Nephron progenitor cell (in vitro differentiated cells): ENCODE data around the gene BARX1.

ENCODE experiments used
- DNase-seq: peaks from one replicate; pipeline ENCODE4 v3.0.0; 2021
- H3K27ac Mint-ChIP-seq: 2 replicates; pipeline ENCODE4 v1.8.0; 2021; ENCODE audit warnings: mild to moderate bottlenecking, moderate library complexity, mixed read lengths
- H3K27me3 Mint-ChIP-seq: 2 replicates; pipeline ENCODE4 v1.8.0; 2021; ENCODE audit warnings: mild to moderate bottlenecking, low read depth, mixed read lengths; ENCODE audit not compliant: poor library complexity
- H3K36me3 Mint-ChIP-seq: 2 replicates; pipeline ENCODE4 v1.8.0; 2021; ENCODE audit warnings: low read depth, mixed read lengths
- H3K4me1 Mint-ChIP-seq: 2 replicates; pipeline ENCODE4 v1.8.0; 2021; ENCODE audit warnings: mixed read lengths
- H3K4me3 Mint-ChIP-seq: 2 replicates; pipeline ENCODE4 v1.8.0; 2021; ENCODE audit warnings: mild to moderate bottlenecking, moderate library complexity, mixed read lengths
- H3K9me3 Mint-ChIP-seq: 2 replicates; pipeline ENCODE4 v1.8.0; 2021; ENCODE audit warnings: mild to moderate bottlenecking, moderate library complexity, mixed read lengths
- TF ChIP-seq, protein P1 (sequence below): fragments of 200-600 bp; sonication (generic); IDR thresholded peaks from 2 replicates; pipeline ENCODE4 v1.5.0; 2021; ENCODE audit warnings: antibody characterized with exemption

BARX1 gene

DNA sequence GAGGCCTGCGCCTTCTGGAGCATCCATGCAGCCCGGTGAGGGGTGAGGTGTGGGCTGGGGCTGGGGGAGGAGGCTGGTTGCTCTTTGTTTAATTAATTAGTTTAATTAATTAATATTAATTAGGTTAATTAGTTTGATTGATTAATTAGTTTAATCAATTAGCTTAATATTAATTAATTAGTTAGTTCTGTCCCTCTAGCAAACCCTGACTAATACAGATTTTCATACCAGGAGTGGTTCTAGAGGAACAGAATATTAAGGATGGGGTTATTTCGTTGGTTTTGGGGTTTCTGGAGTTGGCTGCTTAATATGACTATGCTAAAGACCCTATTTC lies 14.1 kb upstream of the BARX1 start:
- H3K27ac Mint-ChIP-seq, result no peak overlapping the region
- H3K4me1 Mint-ChIP-seq, result peaks cover 4% of the 10 kb centered on the region
- peaks cover 49% of the 10 kb centered on the region for H3K27me3 Mint-ChIP-seq
- H3K36me3 Mint-ChIP-seq, result no peaks in the 10 kb centered on the region
- TF ChIP-seq, protein P1, sequence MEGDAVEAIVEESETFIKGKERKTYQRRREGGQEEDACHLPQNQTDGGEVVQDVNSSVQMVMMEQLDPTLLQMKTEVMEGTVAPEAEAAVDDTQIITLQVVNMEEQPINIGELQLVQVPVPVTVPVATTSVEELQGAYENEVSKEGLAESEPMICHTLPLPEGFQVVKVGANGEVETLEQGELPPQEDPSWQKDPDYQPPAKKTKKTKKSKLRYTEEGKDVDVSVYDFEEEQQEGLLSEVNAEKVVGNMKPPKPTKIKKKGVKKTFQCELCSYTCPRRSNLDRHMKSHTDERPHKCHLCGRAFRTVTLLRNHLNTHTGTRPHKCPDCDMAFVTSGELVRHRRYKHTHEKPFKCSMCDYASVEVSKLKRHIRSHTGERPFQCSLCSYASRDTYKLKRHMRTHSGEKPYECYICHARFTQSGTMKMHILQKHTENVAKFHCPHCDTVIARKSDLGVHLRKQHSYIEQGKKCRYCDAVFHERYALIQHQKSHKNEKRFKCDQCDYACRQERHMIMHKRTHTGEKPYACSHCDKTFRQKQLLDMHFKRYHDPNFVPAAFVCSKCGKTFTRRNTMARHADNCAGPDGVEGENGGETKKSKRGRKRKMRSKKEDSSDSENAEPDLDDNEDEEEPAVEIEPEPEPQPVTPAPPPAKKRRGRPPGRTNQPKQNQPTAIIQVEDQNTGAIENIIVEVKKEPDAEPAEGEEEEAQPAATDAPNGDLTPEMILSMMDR, result no peak
- no peak for DNase-seq
- no peak overlapping the region for H3K4me3 Mint-ChIP-seq
- H3K9me3 Mint-ChIP-seq, result peaks cover 31% of the 10 kb centered on the region

DNA sequence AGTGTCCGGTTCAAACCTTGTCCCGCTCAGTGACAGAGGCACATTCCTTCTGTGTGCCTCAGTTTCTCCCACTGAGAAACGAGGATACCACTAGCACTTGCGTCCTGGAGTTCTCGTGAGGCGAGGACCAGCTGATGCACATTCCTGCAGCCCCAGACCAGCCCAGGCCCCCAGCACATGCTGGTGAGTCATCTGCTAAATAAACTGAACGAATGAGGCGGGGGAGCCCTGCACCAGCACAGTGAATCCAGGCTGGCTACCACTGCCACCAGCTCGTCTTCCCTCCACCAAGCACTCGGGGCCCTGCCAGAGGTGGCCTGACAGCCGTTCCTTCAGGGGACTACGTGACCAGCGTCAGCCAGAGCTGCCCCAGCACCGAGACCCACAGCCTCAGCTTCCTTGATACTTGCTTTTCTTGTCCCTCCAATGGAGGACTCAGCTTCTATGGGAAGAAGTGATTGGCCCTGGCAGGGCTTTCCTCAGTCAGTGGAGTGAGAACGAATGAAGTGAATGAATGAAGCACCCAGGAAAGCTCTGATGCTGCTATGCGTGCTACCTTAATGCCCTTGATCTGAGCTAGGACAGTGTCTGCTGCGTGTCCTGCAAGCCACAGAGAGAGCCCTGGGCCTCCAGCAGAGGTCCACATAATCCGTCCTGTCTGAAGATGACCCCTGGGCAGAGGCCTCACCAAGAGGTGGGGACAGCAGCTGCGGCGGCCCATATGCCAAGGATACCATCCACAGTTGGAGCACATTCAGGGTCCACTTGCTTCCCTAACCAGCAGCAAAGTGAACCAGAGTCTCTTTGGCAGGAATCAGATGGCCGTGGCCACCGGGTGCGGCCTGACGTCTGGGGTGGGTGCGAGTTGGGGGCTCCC lies 13.5 kb upstream of the BARX1 start:
- H3K4me3 Mint-ChIP-seq, result no peak overlapping the region

DNA sequence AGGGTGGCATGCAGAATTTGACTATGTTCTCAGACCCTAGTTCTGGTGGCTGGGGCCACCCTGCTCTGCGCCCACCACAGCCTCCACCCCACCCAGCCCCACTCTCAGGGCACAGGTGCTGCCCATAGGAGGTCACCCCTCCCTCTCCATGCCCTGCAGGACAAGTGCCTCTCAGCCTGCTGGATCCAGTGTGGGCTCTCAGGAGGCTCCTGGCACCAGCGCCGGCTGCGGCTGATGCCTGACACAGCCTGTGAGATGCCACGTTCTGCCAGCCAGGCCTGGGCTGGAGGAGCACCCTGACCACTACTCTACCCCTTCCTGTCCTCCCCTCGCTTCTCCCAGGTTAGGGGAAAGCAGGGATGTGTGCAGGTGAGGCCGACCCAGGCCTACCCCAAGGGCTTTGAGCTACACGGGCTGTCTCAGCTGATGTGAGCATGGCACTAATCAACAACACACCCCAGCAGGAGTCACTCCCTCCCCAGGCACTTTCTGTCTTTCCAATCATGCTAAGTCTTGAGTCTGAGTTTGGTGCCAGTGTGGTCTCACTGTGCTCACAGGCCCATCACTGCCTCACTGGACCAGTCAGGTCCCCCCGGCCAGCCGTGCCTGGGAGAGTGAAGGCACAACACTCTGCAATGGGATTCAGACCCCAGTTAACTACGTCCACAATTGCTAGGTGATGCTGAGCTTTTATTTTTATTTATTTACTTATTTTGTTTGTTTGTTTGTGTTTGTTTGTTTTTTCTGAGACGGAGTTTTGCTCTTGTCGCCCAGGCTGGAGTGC lies 12.1 kb upstream of the BARX1 start:
- Mint-ChIP-seq H3K27me3 (peaks cover 60% of the 10 kb centered on the region), H3K9me3 (peaks cover 17% of the 10 kb centered on the region), H3K4me3 (no peak overlapping the region), H3K27ac (no peak overlapping the region), H3K36me3 (no peaks in the 10 kb centered on the region), H3K4me1 (peaks cover 10% of the 10 kb centered on the region)
- TF ChIP-seq, protein P1, result no peak
- DNase-seq, result no peak

More for the DNA sequence above, 13.5 kb upstream of the BARX1 start:
- Mint-ChIP-seq H3K4me1 (peaks cover 4% of the 10 kb centered on the region), H3K27me3 (peaks cover 55% of the 10 kb centered on the region), H3K36me3 (no peaks in the 10 kb centered on the region), H3K27ac (no peak overlapping the region), H3K9me3 (peaks cover 31% of the 10 kb centered on the region)
- TF ChIP-seq, protein P1, result no peak
- DNase-seq, result no peak

DNA sequence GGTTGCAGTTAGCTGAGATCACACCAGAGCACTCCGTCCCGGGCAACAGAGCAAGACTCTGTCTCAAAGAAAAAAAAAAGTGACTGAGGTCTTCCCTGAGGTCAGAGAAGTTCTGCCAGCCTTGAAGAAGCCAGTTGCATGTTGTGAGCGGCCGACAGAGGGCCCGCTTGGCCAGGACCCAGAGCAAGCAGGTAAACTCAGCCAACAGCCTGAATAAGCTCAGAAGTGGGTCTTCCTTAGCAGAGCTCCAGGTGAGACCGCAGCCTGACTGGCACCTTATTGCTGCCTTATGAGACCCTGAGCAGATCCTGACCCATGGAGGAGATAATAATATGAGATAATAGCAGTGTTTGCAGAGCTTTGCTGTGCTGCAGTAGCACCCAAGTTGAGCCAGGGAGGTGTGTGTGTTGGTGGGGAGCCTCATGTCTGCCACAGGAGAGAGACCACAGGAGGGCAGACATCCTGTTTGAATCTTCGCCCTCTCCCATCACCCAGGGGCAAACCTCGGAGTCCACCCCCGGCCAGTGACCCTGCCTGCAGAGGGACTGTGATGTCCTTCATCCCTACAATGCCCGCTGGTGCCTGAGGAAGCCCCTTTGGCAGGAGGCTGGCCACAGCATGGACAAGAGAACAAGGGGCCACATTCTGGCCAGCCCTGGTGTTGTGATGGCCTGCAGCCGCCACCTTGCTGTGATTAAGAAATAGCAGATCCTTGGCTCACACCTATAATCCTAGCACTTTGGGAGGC lies 10.8 kb upstream of the BARX1 start:
- peaks cover 12% of the 10 kb centered on the region for H3K9me3 Mint-ChIP-seq
- H3K27me3 Mint-ChIP-seq, result peaks cover 72% of the 10 kb centered on the region
- no peak overlapping the region for H3K27ac Mint-ChIP-seq
- H3K4me1 Mint-ChIP-seq, result peaks cover 10% of the 10 kb centered on the region
- no peaks in the 10 kb centered on the region for H3K36me3 Mint-ChIP-seq
- DNase-seq, result no peak
- H3K4me3 Mint-ChIP-seq, result no peak overlapping the region
- TF ChIP-seq, protein P1, result peak; percentile 14

DNA sequence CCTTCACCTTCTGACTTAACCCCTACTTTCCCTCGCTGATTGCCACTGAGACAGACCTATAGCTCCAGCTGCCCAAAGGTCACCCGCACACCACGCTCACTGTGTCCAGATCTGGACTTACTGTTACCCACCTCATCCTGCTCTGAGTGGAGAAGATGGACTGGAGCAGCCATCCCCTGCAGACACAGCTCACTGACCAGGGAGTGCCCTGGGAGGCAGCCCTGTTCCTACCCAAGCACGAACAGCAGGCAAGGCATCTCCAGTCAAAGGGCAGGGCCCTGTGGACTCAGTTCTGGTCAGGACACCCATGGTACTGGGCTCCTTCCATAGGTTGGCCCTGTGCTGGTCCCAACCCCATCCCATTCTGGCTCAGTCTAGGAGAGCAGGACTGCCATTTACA lies 9.5 kb upstream of the BARX1 start:
- no peak for DNase-seq
- H3K9me3 Mint-ChIP-seq, result no peaks in the 10 kb centered on the region
- H3K27ac Mint-ChIP-seq, result no peak overlapping the region
- H3K4me3 Mint-ChIP-seq, result no peak overlapping the region
- no peaks in the 10 kb centered on the region for H3K36me3 Mint-ChIP-seq
- peaks cover 12% of the 10 kb centered on the region for H3K4me1 Mint-ChIP-seq
- TF ChIP-seq, protein P1, result no peak
- peaks cover 75% of the 10 kb centered on the region for H3K27me3 Mint-ChIP-seq
